ENCODE data around the gene MECP2.

- TF ChIP-seq CTCF (conservative IDR thresholded peaks at IDR 0.05; ENCODE audit: low read depth, low read length), result no peak
- TF ChIP-seq EZH2 (IDR thresholded peaks at IDR 0.05; ENCODE audit: borderline replicate concordance, low read depth, low read length, poor library complexity, severe bottlenecking), result no peak
These were observed 71.1 kb downstream of the MECP2 start for GRCh38 chrX:154026136-154027021.
